22Rv1 (cell line): ENCODE results near the gene NPSR1.

Experiments used
- CTCF ChIP-seq: fragments of 450-650 bp; IDR thresholded peaks from 2 replicates; pipeline ENCODE4 v1.5.1; 2017; ENCODE audit warnings: mild to moderate bottlenecking
- ZFX ChIP-seq: fragments of 450-650 bp; IDR thresholded peaks from 2 replicates; pipeline ENCODE4 v1.6.1; 2017; ENCODE audit warnings: antibody characterized with exemption, borderline replicate concordance

GRCh38 chr7:34662058-34662708 is 4.2 kb downstream of the NPSR1 start:
- TF ChIP-seq CTCF (no peak), ZFX (no peak)
